Esophagus (tissue), 2 donors: ENCODE results near the gene MUC21. TPM values are rescaled to one million over a fixed set of nuclear protein-coding genes. Genes with fewer than 3 reads are reported as not detected.
A peak's percentile ranks its signal among the peaks of the same experiment; 100 is the strongest.

Experiments
- H3K27ac ChIP-seq, 2 donors: one replicate each; pipeline ENCODE4 v1.5.1; 2013; ENCODE audit warnings: low read depth in 2 of 2, mild to moderate bottlenecking in 2 of 2, inconsistent platforms in 1 of 2, low read length in 1 of 2, moderate library complexity in 1 of 2
- H3K27me3 ChIP-seq, 2 donors: one replicate each; pipeline ENCODE4 v1.6.1; 2013; ENCODE audit warnings: low read length in 2 of 2, control low read depth in 1 of 2, mild to moderate bottlenecking in 1 of 2; ENCODE audit not compliant: insufficient read depth in 2 of 2, control insufficient read depth in 1 of 2
- H3K36me3 ChIP-seq, 2 donors: one replicate each; pipeline ENCODE4 v1.6.1; 2013; ENCODE audit warnings: low read length in 1 of 2; ENCODE audit not compliant: control insufficient read depth in 2 of 2, insufficient read depth in 2 of 2
- H3K4me1 ChIP-seq, 2 donors: one replicate each; pipeline ENCODE4 v1.6.1; 2013; ENCODE audit warnings: low read length in 1 of 2; ENCODE audit not compliant: control insufficient read depth in 2 of 2, insufficient read depth in 2 of 2
- H3K4me3 ChIP-seq, 2 donors: one replicate each; pipeline ENCODE4 v1.5.1; 2013; ENCODE audit warnings: low read length in 2 of 2, mild to moderate bottlenecking in 2 of 2, low read depth in 1 of 2, moderate library complexity in 1 of 2
- H3K9me3 ChIP-seq, 2 donors: one replicate each; pipeline ENCODE4 v1.6.1; 2013; ENCODE audit warnings: mild to moderate bottlenecking in 2 of 2, low read depth in 1 of 2, low read length in 1 of 2, moderate library complexity in 1 of 2; ENCODE audit not compliant: control insufficient read depth in 2 of 2, insufficient read depth in 1 of 2
- WGBS, 2 donors: extraction: QIAGEN DNeasy Blood & Tissue Kit; methylation state at CpG; one replicate each; pipeline ENCODE4 v1.1.7; 2013; 5-methylcytosine and 5-hydroxymethylcytosine counted together
- polyA plus RNA-seq, 2 donors: library from polyadenylated mRNA; stranded (reverse); fragments of 200-250 nt; gene quantifications; one replicate each; pipeline ENCODE4 v1.2.3, GENCODE V29; 2013
- donor health status: healthy with polysubstance abuse.
- donor health status: Bipolar disorder and iron deficiency.

MUC21 gene
- polyA plus RNA-seq, 2 donors: 912 to 1,484 TPM

DNA sequence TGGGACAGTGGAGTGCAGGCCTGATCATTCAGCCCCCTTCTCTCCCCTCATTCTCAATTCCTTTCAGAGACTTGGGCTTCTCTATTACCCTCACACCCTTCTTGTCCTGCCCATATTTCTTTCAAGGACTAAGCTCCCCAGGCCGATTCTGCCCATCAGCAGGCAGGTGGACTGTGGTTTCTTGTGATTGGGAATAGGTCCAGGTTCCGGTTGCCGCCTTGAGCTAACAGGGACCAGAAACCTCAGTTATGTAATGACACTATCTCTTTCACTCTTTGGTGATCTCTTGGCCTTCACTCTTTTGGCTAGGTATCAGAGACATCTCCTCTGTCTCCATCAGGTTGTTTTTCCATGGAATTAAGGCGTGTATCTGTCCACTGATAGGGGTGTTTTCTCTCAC is 36.3 kb upstream of the MUC21 start:
- Histone ChIP-seq H3K27ac (no peak overlapping the region), H3K36me3 (no peaks in the 10 kb centered on the region), H3K9me3 (peaks cover 0 to 6% of the 10 kb centered on the region in 2 donors), H3K4me3 (no peak overlapping the region), H3K4me1 (peaks cover 3 to 5% of the 10 kb centered on the region in 2 donors), H3K27me3 (no peaks in the 10 kb centered on the region)
- 70 to 73% methylated on average over 4 of the region's 4 CpGs for WGBS, 2 donors

DNA sequence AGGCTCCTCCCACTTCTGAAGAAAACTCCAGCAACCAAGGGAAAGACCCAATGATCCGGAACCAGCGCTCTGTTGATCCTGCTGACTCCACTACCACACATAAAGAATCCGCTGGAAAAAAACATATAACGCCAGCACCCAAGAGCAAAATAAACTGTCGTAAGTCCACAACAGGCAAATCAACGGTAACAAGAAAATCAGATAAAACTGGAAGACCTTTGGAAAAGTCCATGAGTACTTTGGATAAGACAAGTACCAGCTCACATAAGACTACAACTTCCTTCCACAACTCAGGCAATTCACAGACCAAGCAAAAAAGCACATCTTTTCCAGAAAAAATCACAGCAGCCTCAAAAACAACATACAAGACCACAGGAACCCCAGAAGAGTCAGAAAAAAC is 34.7 kb upstream of the MUC21 start:
- WGBS, 2 donors: 89 to 95% methylated on average over 6 of the region's 6 CpGs
- no peaks in the 10 kb centered on the region for H3K36me3 ChIP-seq
- H3K9me3 ChIP-seq: peaks cover 0 to 6% of the 10 kb centered on the region in 2 donors

DNA sequence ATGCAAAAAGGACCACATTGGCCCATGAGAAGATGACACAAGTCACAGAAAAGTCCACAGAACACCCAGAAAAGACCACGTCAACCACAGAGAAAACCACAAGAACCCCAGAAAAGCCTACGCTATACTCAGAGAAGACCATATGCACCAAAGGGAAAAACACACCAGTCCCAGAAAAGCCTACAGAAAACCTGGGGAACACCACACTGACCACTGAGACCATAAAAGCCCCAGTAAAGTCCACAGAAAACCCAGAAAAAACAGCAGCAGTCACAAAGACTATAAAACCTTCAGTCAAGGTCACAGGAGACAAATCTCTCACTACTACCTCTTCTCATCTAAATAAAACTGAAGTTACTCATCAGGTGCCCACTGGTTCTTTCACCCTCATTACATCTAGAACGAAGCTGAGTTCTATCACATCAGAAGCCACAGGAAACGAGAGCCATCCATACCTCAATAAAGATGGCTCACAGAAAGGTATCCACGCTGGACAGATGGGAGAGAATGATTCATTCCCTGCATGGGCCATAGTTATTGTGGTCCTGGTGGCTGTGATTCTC is 31.5 kb upstream of the MUC21 start:
- peaks cover 0 to 3% of the 10 kb centered on the region in 2 donors for H3K27me3 ChIP-seq

More for the DNA sequence above, 34.7 kb upstream of the MUC21 start:
- Histone ChIP-seq H3K4me1 (no peaks in the 10 kb centered on the region), H3K27me3 (no peaks in the 10 kb centered on the region), H3K4me3 (no peak overlapping the region), H3K27ac (no peak overlapping the region)

GRCh38 chr6:30954631-30955366 is 28.7 kb upstream of the MUC21 start:
- Histone ChIP-seq H3K4me1 (peaks cover 0 to 4% of the 10 kb centered on the region in 2 donors), H3K36me3 (no peaks in the 10 kb centered on the region), H3K27ac (no peak overlapping the region), H3K4me3 (no peak overlapping the region), H3K9me3 (peaks cover 0 to 6% of the 10 kb centered on the region in 2 donors), H3K27me3 (peaks cover 0 to 3% of the 10 kb centered on the region in 2 donors)
- 54% methylated on average over 9 of the region's 9 CpGs for WGBS, 2 donors

More for the DNA sequence above, 31.5 kb upstream of the MUC21 start:
- Histone ChIP-seq H3K9me3 (peaks cover 0 to 6% of the 10 kb centered on the region in 2 donors), H3K27ac (no peak overlapping the region), H3K36me3 (no peaks in the 10 kb centered on the region), H3K4me3 (no peak overlapping the region), H3K4me1 (peaks cover 0 to 4% of the 10 kb centered on the region in 2 donors)
- 80 to 89% methylated on average over 5 of the region's 5 CpGs for WGBS, 2 donors

DNA sequence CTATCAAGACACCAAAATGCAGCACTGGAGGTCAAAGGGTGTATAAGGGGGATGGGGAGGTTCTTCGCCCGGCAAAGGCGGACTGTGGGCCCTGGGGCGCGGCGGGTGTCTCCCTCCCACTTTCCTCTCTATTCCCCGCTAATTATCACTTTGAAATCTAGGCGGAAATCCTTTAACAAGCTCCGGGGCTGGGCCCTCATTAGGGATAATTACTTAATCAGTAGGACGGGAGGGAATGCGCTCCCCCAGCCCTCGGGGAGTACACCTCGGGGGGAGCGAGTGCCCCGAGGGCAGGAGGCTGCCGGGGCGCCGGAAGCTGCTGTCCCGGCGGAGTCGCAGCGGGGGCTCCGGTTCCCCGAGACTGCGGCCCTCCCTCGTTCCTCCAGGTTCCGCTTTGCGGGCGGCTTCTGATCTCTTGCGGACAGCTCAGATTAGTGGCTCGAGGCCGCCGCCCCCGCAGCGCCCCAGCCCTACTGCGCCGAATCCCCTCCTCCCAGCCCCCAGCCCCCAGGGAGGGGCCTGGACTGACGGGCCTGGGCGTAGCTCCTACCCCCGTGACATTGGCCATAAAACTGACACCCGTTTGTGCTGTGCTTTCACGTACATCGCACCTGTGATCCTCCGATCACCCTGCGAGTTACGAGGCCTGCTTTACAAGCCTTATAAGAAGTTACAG is 28.0 kb upstream of the MUC21 start:
- Histone ChIP-seq H3K4me1 (peaks cover 0 to 4% of the 10 kb centered on the region in 2 donors), H3K36me3 (no peaks in the 10 kb centered on the region), H3K4me3 (peak overlapping the region; percentile 37 to 45), H3K9me3 (peaks cover 0 to 6% of the 10 kb centered on the region in 2 donors), H3K27me3 (peaks cover 0 to 3% of the 10 kb centered on the region in 2 donors), H3K27ac (peak overlapping the region in 1 of 2 donors; percentile 0)
- WGBS, 2 donors: 4 to 6% methylated on average over 46 of the region's 46 CpGs

DNA sequence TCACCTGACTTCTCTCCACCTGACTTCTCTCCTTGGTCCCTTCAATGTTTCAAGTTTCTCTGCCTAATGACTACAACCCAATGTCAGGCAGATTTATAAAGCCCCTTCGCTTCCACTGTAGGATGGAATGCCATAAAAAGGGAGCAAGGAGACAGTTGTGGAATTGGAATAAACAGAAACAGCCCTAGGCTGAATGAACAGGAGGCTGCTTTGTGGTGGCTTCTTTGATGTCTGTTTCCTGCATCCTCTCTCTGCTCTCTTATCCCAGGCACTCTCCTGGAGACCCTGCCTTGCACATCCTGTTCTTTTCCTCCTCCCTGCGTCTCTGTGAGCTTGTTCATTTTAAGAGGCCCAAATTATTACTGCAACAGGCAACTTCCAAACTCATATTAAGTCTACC is 25.8 kb upstream of the MUC21 start:
- 78 to 86% methylated on average over 2 of the region's 2 CpGs for WGBS, 2 donors
- Histone ChIP-seq H3K9me3 (no peaks in the 10 kb centered on the region), H3K4me3 (no peak overlapping the region), H3K4me1 (peaks cover 0 to 4% of the 10 kb centered on the region in 2 donors), H3K27ac (no peak overlapping the region), H3K36me3 (no peaks in the 10 kb centered on the region), H3K27me3 (peaks cover 0 to 3% of the 10 kb centered on the region in 2 donors)

DNA sequence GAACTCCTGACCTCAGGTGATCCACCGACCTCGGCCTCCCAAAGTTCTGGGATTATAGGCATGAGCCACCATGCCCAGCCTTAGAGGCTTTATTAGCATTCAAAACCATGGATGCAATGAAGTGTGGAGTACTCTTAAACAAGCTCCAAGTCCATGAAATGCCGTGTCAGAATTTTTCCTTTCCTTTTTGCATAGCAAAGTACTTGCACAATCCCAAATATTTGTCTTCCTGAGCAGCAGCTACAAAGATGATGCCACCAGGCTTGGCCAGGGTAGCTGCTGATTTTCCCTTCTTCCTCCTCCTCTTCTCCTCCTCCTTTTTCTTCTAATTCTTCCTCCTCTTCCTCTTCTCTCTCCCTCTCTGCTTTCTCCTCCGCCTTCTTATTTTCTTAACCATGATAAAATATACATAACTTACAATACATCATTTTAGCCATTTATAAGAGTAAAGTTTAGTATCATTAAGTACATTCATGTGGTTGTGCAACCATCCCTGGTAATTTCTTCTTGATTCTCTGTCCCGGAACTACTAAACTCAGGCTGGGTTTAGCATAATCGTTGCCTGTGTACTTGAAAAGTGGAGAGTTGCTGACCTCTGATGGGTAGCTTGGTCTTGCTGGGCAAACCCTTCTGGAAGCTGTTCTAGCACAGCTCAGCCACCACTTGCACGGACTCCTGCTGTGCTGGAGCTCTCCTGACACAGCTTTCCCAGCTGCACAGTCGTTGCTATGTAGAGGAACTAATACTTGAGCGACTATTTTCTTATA is 22.4 kb upstream of the MUC21 start:
- WGBS, 2 donors: 67 to 71% methylated on average over 9 of the region's 9 CpGs
- H3K27me3 ChIP-seq: no peaks in the 10 kb centered on the region
- H3K4me3 ChIP-seq: no peak overlapping the region
- H3K27ac ChIP-seq: peak overlapping the region; percentile 29 to 84
- H3K36me3 ChIP-seq: no peaks in the 10 kb centered on the region
- H3K9me3 ChIP-seq: no peaks in the 10 kb centered on the region
- H3K4me1 ChIP-seq: peaks cover 0 to 9% of the 10 kb centered on the region in 2 donors

DNA sequence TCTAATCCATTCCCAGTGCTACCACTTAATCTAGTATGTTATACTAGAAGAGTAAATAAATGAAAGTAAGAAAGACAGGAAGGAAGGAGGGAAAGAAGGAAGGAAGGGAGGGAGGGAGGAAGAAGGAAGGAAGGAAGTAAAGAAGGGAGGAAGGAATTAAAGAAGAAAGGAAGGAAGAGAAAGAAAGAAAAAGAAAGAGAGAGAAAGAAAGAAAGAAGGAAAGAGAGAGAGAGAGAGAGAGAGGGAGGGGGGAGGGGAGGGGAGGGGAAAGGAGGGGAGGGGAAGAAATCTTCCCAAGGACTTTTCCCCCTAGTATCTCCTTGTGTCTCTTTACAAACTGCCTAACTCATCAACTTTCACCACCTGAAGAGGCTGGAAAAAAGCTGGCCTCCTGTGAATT is 20.8 kb upstream of the MUC21 start:
- Histone ChIP-seq H3K4me3 (no peak overlapping the region), H3K4me1 (peaks cover 0 to 9% of the 10 kb centered on the region in 2 donors), H3K36me3 (no peaks in the 10 kb centered on the region), H3K9me3 (no peaks in the 10 kb centered on the region), H3K27ac (no peak overlapping the region), H3K27me3 (no peaks in the 10 kb centered on the region)

DNA sequence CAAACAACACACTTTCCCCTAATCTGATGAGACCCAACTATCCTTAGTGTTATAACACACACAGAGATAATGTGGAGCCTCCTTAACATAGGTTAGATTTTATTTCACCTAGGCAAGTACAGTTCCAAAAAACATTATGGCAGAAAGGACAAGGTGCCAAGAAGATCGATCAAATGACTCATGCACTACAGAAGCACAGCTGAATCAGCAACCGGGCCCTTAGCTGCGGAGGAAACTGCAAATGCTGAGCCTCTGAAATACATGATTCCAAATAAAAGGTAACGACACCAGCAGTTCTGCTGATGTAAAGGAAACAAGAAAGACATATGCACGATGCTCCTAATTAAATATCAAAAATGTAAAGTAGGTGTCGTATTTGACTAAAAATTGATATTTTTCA is 19.9 kb upstream of the MUC21 start:
- H3K27ac ChIP-seq: peak overlapping the region; percentile 8 to 29
- WGBS, 2 donors: 47 to 51% methylated on average over 6 of the region's 6 CpGs
- H3K36me3 ChIP-seq: no peaks in the 10 kb centered on the region
- H3K27me3 ChIP-seq: no peaks in the 10 kb centered on the region
- no peaks in the 10 kb centered on the region for H3K9me3 ChIP-seq
- peaks cover 0 to 9% of the 10 kb centered on the region in 2 donors for H3K4me1 ChIP-seq
- no peak overlapping the region for H3K4me3 ChIP-seq
